Epithelial cell of proximal tubule (primary cell): Measurements from ENCODE around the gene DNM2. TPM values are rescaled to one million over a fixed set of nuclear protein-coding genes. Genes with fewer than 3 reads are reported as not detected.

Experiments
- DNase-seq: peaks from one replicate; pipeline ENCODE4 v3.0.0-alpha.2; 2011; ENCODE audit warnings: low read depth
- H3K4me3 ChIP-seq: 2 replicates; pipeline ENCODE4 v1.5.1; 2011; ENCODE audit warnings: low read depth, mild to moderate bottlenecking, low read length
- CTCF ChIP-seq: conservative IDR thresholded peaks from 2 replicates; pipeline ENCODE4 v1.5.1; 2012; ENCODE audit warnings: low read depth, mild to moderate bottlenecking, low read length
- total RNA-seq: library from RNA; depleted of rRNA; stranded (reverse); fragments of >200 nt; gene quantifications from 2 replicates; pipeline ENCODE4 v1.2.3, GENCODE V29; 2015

DNM2 gene
- total RNA-seq, 1 donor from 2014 or later, result 94.5 TPM

- DNase-seq, result no peak
- TF ChIP-seq CTCF, result no peak
- H3K4me3 ChIP-seq, result no peak overlapping the region
These were observed 113.3 kb downstream of the DNM2 start for GRCh38 chr19:10830931-10831779.

GRCh38 chr19:10831987-10832938 is 114.4 kb downstream of the DNM2 start:
- H3K4me3 ChIP-seq, result no peak overlapping the region
- TF ChIP-seq CTCF, result no peak

GRCh38 chr19:10832939-10833296 is 115.0 kb downstream of the DNM2 start:
- DNase-seq, result no peak
- H3K4me3 ChIP-seq, result no peak overlapping the region
- no peak for TF ChIP-seq CTCF

More at GRCh38 chr19:10831987-10832938, 114.4 kb downstream of the DNM2 start:
- no peak for DNase-seq

GRCh38 chr19:10835089-10835753 is 117.3 kb downstream of the DNM2 start:
- TF ChIP-seq CTCF, result no peak
- H3K4me3 ChIP-seq, result peak overlapping the region; percentile 58
- DNase-seq, result no peak

- peak within 1 kb of the TSS; percentile 58 for H3K4me3 ChIP-seq
- TF ChIP-seq CTCF, result no peak
- DNase-seq, result peak; percentile 88
These were observed 118.0 kb downstream of the DNM2 start, which contains the start of gene TMED1 for GRCh38 chr19:10835754-10836478. Gene TMED1 (minus strand): TSS chr19:10836212. CDS start chr19:10836191, 21 bp downstream.
